Liver (tissue), 3 donors: ENCODE data around the gene QKI.

Experiments
- CTCF ChIP-seq: fragments of 150-350 bp; IDR thresholded peaks from 2 replicates; pipeline ENCODE4 v1.5.1; 2017; ENCODE audit warnings: improper control_type of control experiment, low read depth, low read length; ENCODE audit not compliant: missing input control
- EGR1 ChIP-seq, 2 donors: IDR thresholded peaks; 2 replicates each; pipeline ENCODE4 v1.6.1; 2016 to 2018; ENCODE audit warnings: antibody characterized with exemption in 2 of 2, low read depth in 2 of 2
- FOXA1 ChIP-seq: IDR thresholded peaks from 2 replicates; pipeline ENCODE4 v1.6.1; 2016; ENCODE audit warnings: antibody characterized with exemption
- GABPA ChIP-seq, 2 donors: IDR thresholded peaks in 1 of 2; conservative IDR thresholded peaks in 1 of 2; 2 replicates each; pipeline ENCODE4 v1.6.1; 2016; ENCODE audit warnings: antibody characterized with exemption in 2 of 2, mild to moderate bottlenecking in 1 of 2, moderate library complexity in 1 of 2
- JUND ChIP-seq, 2 donors: IDR thresholded peaks; 2 replicates each; pipeline ENCODE4 v1.6.1; 2016; ENCODE audit warnings: antibody characterized with exemption in 2 of 2
- MAX ChIP-seq: IDR thresholded peaks from 2 replicates; pipeline ENCODE4 v1.6.1; 2016; ENCODE audit warnings: antibody characterized with exemption
- NR2F2 ChIP-seq: IDR thresholded peaks from 2 replicates; pipeline ENCODE4 v1.6.1; 2016; ENCODE audit warnings: antibody characterized with exemption
- RAD21 ChIP-seq, 2 donors: IDR thresholded peaks; 2 replicates each; pipeline ENCODE4 v1.6.1; 2016; ENCODE audit warnings: antibody characterized with exemption in 2 of 2, mild to moderate bottlenecking in 2 of 2
- RXRA ChIP-seq, 2 donors: IDR thresholded peaks; 2 replicates each; pipeline ENCODE4 v1.6.1; 2017 to 2018; ENCODE audit warnings: antibody characterized with exemption in 2 of 2, mild to moderate bottlenecking in 1 of 2
- SP1 ChIP-seq: IDR thresholded peaks from 2 replicates; pipeline ENCODE4 v1.6.1; 2018; ENCODE audit warnings: antibody characterized with exemption, mild to moderate bottlenecking
- TAF1 ChIP-seq: conservative IDR thresholded peaks from 2 replicates; pipeline ENCODE4 v1.6.1; 2016; ENCODE audit warnings: antibody characterized with exemption, mild to moderate bottlenecking
- YY1 ChIP-seq: IDR thresholded peaks from 2 replicates; pipeline ENCODE4 v1.6.1; 2016; ENCODE audit warnings: antibody characterized with exemption, mild to moderate bottlenecking
- TF ChIP-seq, protein P1 (sequence below): IDR thresholded peaks from 2 replicates; pipeline ENCODE4 v1.6.1; 2016; ENCODE audit warnings: antibody characterized with exemption, mild to moderate bottlenecking
- donor health status: healthy.
- donor health status: healthy.

GRCh38 chr6:163626073-163626867, 211.8 kb downstream of the QKI start:
- TF ChIP-seq CTCF (no peak), RAD21 (IDR thresholded peaks at IDR 0.05) (no peak), NR2F2 (no peak), TAF1 (no peak), JUND (IDR thresholded peaks at IDR 0.05) (no peak), MAX (no peak), SP1 (no peak), YY1 (no peak), RXRA (IDR thresholded peaks at IDR 0.05) (no peak), FOXA1 (no peak), GABPA (IDR thresholded peaks at IDR 0.05 in 1 of 2, conservative IDR thresholded peaks at IDR 0.05 in 1 of 2) (no peak), EGR1 (IDR thresholded peaks at IDR 0.05; ENCODE audit: low read depth in 2 of 2) (no peak)
- TF ChIP-seq, protein P1, sequence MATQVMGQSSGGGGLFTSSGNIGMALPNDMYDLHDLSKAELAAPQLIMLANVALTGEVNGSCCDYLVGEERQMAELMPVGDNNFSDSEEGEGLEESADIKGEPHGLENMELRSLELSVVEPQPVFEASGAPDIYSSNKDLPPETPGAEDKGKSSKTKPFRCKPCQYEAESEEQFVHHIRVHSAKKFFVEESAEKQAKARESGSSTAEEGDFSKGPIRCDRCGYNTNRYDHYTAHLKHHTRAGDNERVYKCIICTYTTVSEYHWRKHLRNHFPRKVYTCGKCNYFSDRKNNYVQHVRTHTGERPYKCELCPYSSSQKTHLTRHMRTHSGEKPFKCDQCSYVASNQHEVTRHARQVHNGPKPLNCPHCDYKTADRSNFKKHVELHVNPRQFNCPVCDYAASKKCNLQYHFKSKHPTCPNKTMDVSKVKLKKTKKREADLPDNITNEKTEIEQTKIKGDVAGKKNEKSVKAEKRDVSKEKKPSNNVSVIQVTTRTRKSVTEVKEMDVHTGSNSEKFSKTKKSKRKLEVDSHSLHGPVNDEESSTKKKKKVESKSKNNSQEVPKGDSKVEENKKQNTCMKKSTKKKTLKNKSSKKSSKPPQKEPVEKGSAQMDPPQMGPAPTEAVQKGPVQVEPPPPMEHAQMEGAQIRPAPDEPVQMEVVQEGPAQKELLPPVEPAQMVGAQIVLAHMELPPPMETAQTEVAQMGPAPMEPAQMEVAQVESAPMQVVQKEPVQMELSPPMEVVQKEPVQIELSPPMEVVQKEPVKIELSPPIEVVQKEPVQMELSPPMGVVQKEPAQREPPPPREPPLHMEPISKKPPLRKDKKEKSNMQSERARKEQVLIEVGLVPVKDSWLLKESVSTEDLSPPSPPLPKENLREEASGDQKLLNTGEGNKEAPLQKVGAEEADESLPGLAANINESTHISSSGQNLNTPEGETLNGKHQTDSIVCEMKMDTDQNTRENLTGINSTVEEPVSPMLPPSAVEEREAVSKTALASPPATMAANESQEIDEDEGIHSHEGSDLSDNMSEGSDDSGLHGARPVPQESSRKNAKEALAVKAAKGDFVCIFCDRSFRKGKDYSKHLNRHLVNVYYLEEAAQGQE = no peak
